Mucosa of descending colon (tissue), 3 donors: ENCODE results near the gene PAK1. TPM values are rescaled to one million over a fixed set of nuclear protein-coding genes. Genes with fewer than 3 reads are reported as not detected.
A peak's percentile ranks its signal among the peaks of the same experiment; 100 is the strongest.

Source experiments
- ATAC-seq: fragments of 200-7000 bp; cut with Tn5 transposase; one replicate; pipeline ENCODE4 v1.9.1; 2020; ENCODE audit warnings: mild to moderate bottlenecking, moderate library complexity
- DNase-seq, 3 donors: peaks; one replicate each; pipeline ENCODE4 v3.0.0-alpha.2; 2020
- H3K36me3 ChIP-seq: fragments of 200-600 bp; one replicate; pipeline ENCODE4 v1.8.0; 2021; ENCODE audit warnings: low read depth, mild to moderate bottlenecking
- H3K4me1 ChIP-seq: fragments of 200-600 bp; one replicate; pipeline ENCODE4 v1.8.0; 2021; ENCODE audit warnings: low read depth, mild to moderate bottlenecking
- H3K4me3 ChIP-seq: fragments of 200-600 bp; one replicate; pipeline ENCODE4 v1.8.0; 2021; ENCODE audit warnings: mild to moderate bottlenecking
- H3K9me3 ChIP-seq: fragments of 200-600 bp; one replicate; pipeline ENCODE4 v1.8.0; 2021; ENCODE audit warnings: mild to moderate bottlenecking
- intact Hi-C, 2 donors: fragments of 100-400 bp; cut with DNase I in 1 of 2; cut with micrococcal nuclease in 1 of 2; formaldehyde crosslinking; loops; one replicate each; pipeline versions ENCODE4 v1.11.0 to v1.11.1; 2022; cut with DNase I, micrococcal nuclease
- total RNA-seq, 3 donors: library from RNA; stranded (reverse); fragmentation: NEBNext Ultra II Directional in 2 of 3; extraction: Animal tissue kit (Norgen Biotek cat#: 25700) in 2 of 3; gene quantifications; one replicate each; pipeline versions ENCODE4 v1.2.1 to v1.2.4, GENCODE V29; 2021 to 2023
- TF ChIP-seq, protein P1 (sequence below): fragments of 200-600 bp; IDR thresholded peaks from one replicate; pipeline ENCODE4 v1.8.0; 2022; ENCODE audit warnings: antibody characterized with exemption, mild to moderate bottlenecking
- donor health status: DM: no; HTN: no; CAD: no; lungs with moderate emphysema.
- donor health status: DM: no; HTN: no; CAD: no.
- donor health status: DM: no; HTN: yes; CAD: no.

The PAK1 gene
- total RNA-seq, 3 donors from 2014 or later, result 73.5 to 125 (median 116) TPM

DNA sequence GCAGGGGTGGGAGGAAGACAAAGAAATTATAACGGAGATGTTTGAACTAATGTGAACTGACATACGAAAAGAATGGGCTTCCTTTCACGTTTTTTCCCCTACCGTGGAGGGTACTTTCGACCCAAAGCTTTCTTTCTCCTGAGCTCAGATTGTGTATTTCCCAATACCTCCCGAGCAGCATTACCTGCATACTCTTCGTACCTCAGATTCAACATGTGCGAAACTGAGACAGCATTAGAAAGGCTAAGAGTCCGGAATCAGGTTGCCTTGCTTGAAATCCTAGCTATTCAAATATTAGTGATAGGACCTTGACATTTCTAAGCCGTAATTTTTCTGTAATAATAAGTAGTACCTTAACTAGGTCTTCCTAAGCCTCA is 778 bp upstream of the PAK1 start:
- intact Hi-C loops, result loop anchor here in 1 of 2 donors (10.0 kb wide), 1 partner anchor 70 kb away; no protein-coding TSS in a partner anchor
- Histone ChIP-seq H3K4me1 (peaks cover 25% of the 10 kb centered on the region), H3K9me3 (no peaks in the 10 kb centered on the region), H3K36me3 (no peaks in the 10 kb centered on the region), H3K4me3 (no peak overlapping the region)
- ATAC-seq (no peak), DNase-seq (no peak)
- TF ChIP-seq, protein P1, sequence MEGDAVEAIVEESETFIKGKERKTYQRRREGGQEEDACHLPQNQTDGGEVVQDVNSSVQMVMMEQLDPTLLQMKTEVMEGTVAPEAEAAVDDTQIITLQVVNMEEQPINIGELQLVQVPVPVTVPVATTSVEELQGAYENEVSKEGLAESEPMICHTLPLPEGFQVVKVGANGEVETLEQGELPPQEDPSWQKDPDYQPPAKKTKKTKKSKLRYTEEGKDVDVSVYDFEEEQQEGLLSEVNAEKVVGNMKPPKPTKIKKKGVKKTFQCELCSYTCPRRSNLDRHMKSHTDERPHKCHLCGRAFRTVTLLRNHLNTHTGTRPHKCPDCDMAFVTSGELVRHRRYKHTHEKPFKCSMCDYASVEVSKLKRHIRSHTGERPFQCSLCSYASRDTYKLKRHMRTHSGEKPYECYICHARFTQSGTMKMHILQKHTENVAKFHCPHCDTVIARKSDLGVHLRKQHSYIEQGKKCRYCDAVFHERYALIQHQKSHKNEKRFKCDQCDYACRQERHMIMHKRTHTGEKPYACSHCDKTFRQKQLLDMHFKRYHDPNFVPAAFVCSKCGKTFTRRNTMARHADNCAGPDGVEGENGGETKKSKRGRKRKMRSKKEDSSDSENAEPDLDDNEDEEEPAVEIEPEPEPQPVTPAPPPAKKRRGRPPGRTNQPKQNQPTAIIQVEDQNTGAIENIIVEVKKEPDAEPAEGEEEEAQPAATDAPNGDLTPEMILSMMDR, result no peak

DNA sequence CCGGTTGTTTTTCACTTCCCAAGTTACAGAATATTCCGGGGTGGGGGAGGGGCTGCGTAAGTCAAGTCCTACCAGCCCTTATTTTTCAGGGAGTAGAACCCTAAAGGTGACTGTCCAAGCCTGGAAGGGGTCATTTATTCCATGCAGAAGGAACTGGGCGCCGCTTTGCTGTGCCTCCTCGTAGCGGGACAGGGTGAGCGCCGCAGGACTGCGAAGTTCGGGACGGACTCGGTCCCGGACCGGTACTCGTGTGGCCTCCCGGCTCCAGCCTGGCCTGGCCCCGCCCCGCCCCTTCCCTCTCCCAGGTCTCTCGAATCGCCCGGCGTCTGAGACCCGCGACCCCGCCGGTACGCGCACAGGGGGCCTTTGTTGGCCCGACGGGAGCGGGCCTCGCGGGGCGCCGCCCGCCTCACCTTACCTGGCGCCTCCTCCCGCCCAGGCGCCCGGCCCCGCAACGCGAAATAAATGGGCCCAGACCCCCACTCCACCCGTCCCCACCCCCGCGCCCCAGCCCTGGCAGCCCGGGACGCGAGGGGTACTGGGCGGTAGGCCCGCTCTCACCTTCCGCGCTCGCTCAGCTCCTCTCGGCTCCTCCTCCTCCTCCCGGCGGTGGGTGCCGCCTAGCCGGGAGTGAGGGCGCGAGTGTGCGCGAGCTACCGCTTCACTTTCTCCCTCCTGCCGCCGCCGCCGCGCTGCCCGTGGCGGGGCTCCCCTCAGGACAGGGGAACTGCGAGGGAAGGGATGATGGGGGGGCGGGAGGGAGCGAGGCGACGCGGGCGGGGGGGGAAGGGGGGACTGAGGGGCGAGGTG is 698 bp downstream of the PAK1 start:
- Histone ChIP-seq H3K9me3 (no peaks in the 10 kb centered on the region), H3K4me1 (peaks cover 35% of the 10 kb centered on the region), H3K4me3 (peak overlapping the region; percentile 51), H3K36me3 (no peaks in the 10 kb centered on the region)
- intact Hi-C loops, result loop anchor here in 1 of 2 donors (10.0 kb wide), 1 partner anchor 72 kb away; no protein-coding TSS in a partner anchor
- DNase-seq (peak; percentile 71 to 78 (median 75)), ATAC-seq (peak; percentile 64)
- TF ChIP-seq, protein P1, result no peak

- Histone ChIP-seq H3K36me3 (no peaks in the 10 kb centered on the region), H3K4me3 (no peak overlapping the region), H3K4me1 (peaks cover 43% of the 10 kb centered on the region), H3K9me3 (no peaks in the 10 kb centered on the region)
- peak in 1 of 3 donors; percentile 91 for DNase-seq
- TF ChIP-seq, protein P1, result no peak
- ATAC-seq, result peak; percentile 58
- intact Hi-C loops, result loop anchor here in 1 of 2 donors (10.0 kb wide), 1 partner anchor 73 kb away; no protein-coding TSS in a partner anchor
These were observed 2.2 kb downstream of the PAK1 start for GRCh38 chr11:77471558-77472193.

DNA sequence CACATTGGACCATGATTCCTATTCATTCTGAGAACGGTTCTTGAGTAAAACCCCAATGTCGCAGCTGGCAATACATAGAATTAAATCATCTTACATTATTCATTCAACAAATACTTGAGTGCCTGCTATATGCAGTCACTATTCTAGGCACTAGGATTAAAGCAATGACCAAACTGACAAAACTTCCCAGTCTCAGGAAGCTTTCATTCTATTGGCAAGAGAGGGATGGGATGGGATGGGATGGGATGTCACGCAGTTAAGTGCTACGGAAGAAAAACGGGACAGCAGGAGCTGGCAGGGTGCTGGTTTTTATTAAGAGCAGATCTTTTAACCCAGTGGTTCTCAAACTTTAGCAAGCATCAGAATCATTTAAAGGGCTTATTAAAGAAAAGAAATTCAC is 2.9 kb downstream of the PAK1 start:
- TF ChIP-seq, protein P1, result no peak
- ATAC-seq (no peak), DNase-seq (no peak)
- H3K4me1 ChIP-seq, result peaks cover 43% of the 10 kb centered on the region
- H3K36me3 ChIP-seq, result no peaks in the 10 kb centered on the region
- no peak overlapping the region for H3K4me3 ChIP-seq
- no peaks in the 10 kb centered on the region for H3K9me3 ChIP-seq
- intact Hi-C loops, result loop anchor here in 1 of 2 donors (10.0 kb wide), 1 partner anchor 74 kb away; no protein-coding TSS in a partner anchor

- ATAC-seq, result no peak
- intact Hi-C loops, result loop anchor here in 1 of 2 donors (10.0 kb wide), 1 partner anchor 74 kb away; no protein-coding TSS in a partner anchor
- no peaks in the 10 kb centered on the region for H3K36me3 ChIP-seq
- DNase-seq, result no peak
- no peak overlapping the region for H3K4me3 ChIP-seq
- no peaks in the 10 kb centered on the region for H3K9me3 ChIP-seq
- TF ChIP-seq, protein P1, result no peak
- peaks cover 41% of the 10 kb centered on the region for H3K4me1 ChIP-seq
These were observed 3.4 kb downstream of the PAK1 start for GRCh38 chr11:77470504-77470903.
